Esophagus muscularis mucosa (tissue), 4 donors: Measurements from ENCODE around the gene ASB14. TPM values are rescaled to one million over a fixed set of nuclear protein-coding genes. Genes with fewer than 3 reads are reported as not detected.

Experiments used
- DNase-seq: peaks from one replicate; pipeline ENCODE4 v3.0.0-alpha.2; 2017; ENCODE audit errors: extremely low spot score
- H3K27ac ChIP-seq, 4 donors: fragments of 200-600 bp; sonication (generic); replicated peaks in 1 of 4; 1 replicate in 3 of 4; 2 replicates in 1 of 4; pipeline ENCODE4 v1.5.1; 2016 to 2019; ENCODE audit warnings: mild to moderate bottlenecking in 1 of 4
- H3K27me3 ChIP-seq, 4 donors: fragments of 200-600 bp; sonication (generic); one replicate each; pipeline versions ENCODE4 v1.5.1 to v1.6.0; 2016 to 2019
- H3K36me3 ChIP-seq, 4 donors: fragments of 200-600 bp; sonication (generic); one replicate each; pipeline ENCODE4 v1.5.1; 2016 to 2019
- H3K4me1 ChIP-seq, 4 donors: fragments of 200-600 bp; sonication (generic); one replicate each; pipeline ENCODE4 v1.5.1; 2016 to 2019
- H3K4me3 ChIP-seq, 4 donors: fragments of 200-600 bp; sonication (generic); 1 replicate in 2 of 4; 2 replicates in 2 of 4; pipeline ENCODE4 v1.5.1; 2016 to 2019; ENCODE audit warnings: mild to moderate bottlenecking in 4 of 4, moderate library complexity in 1 of 4
- H3K9me3 ChIP-seq, 4 donors: fragments of 200-600 bp; sonication (generic); 1 replicate in 3 of 4; 2 replicates in 1 of 4; pipeline ENCODE4 v1.5.1; 2016 to 2019
- CTCF ChIP-seq, 3 experiments: fragments of 200-600 bp in 2 of 3; fragments of 450-650 bp in 1 of 3; sonication (generic) in 2 of 3; IDR thresholded peaks; one replicate each; pipeline ENCODE4 v1.5.1; 2017 to 2019; ENCODE audit warnings: antibody characterized with exemption in 3 of 3, mild to moderate bottlenecking in 2 of 3, moderate library complexity in 1 of 3
- EP300 ChIP-seq: sonication (generic); formaldehyde crosslinking; IDR thresholded peaks from one replicate; pipeline ENCODE4 v1.6.1; 2017; ENCODE audit warnings: antibody characterized with exemption
- POLR2A ChIP-seq: fragments of 450-650 bp; IDR thresholded peaks from one replicate; pipeline ENCODE4 v1.6.1; 2017; ENCODE audit warnings: antibody characterized with exemption, moderate library complexity, mild to moderate bottlenecking, low read depth
- POLR2AphosphoS5 ChIP-seq, 2 donors: sonication (generic); formaldehyde crosslinking; IDR thresholded peaks; one replicate each; pipeline ENCODE4 v1.6.1; 2017; ENCODE audit warnings: antibody characterized with exemption in 2 of 2
- WGBS: methylation state at CpG from one replicate; pipeline ENCODE4 v1.1.5; 2018; 5-methylcytosine and 5-hydroxymethylcytosine counted together
- intact Hi-C: fragments of 100-400 bp; cut with DNase I; formaldehyde crosslinking; loops from one replicate; pipeline ENCODE4 v1.15.1; 2023
- total RNA-seq, 4 donors: library from RNA; depleted of rRNA; stranded (reverse); fragments of >200 nt; gene quantifications; one replicate each; pipeline versions ENCODE4 v1.1.0 to v1.2.1, GENCODE V29; 2016

Gene ASB14
- total RNA-seq, 4 donors from 2014 or later: not detected

GRCh38 chr3:57274845-57275244 lies 17.6 kb downstream of the ASB14 start:
- peaks cover 5 to 55% (median 35%) of the 10 kb centered on the region in 4 donors for H3K36me3 ChIP-seq
- no peaks in the 10 kb centered on the region for H3K9me3 ChIP-seq

DNA sequence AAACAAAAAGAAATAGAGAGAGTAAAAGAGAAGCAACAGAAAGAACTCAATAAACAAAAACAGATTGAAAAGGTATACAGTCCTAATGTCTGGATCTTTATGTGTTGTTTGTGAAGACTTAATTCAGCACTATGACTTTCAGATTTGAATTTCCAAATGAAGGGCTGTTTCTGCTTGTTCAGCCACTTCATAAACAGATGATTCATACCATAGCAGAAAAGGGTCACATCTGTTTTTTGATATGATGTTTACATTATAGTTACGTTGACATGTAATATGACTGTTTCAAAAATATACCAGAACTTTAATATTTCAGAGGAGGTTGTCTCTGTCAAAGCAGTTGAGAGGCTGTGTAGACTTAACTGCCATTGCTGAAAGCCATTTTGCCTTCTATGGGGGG lies 24.1 kb downstream of the ASB14 start:
- H3K4me1 ChIP-seq: no peaks in the 10 kb centered on the region
- H3K36me3 ChIP-seq: peaks cover 47 to 92% (median 69%) of the 10 kb centered on the region in 4 donors
- no peaks in the 10 kb centered on the region for H3K27me3 ChIP-seq
- H3K27ac ChIP-seq: no peak overlapping the region
- H3K9me3 ChIP-seq: no peaks in the 10 kb centered on the region
- WGBS: 76% methylated on average over 1 of the region's 1 CpG
- no peak overlapping the region for H3K4me3 ChIP-seq
- no peak for DNase-seq
- no peak for TF ChIP-seq CTCF (IDR thresholded peaks at IDR 0.05)
- no peak for TF ChIP-seq POLR2A
- no peak for TF ChIP-seq POLR2AphosphoS5 (IDR thresholded peaks at IDR 0.05)
- TF ChIP-seq EP300: no peak
- intact Hi-C loops: no loop called here

More at GRCh38 chr3:57274845-57275244, 17.6 kb downstream of the ASB14 start:
- Histone ChIP-seq H3K27ac (no peak overlapping the region), H3K4me1 (no peaks in the 10 kb centered on the region), H3K27me3 (no peaks in the 10 kb centered on the region), H3K4me3 (no peak overlapping the region)
- 94% methylated on average over 6 of the region's 6 CpGs for WGBS
- intact Hi-C loops: no loop called here
- DNase-seq: no peak
- TF ChIP-seq POLR2A: no peak
- TF ChIP-seq POLR2AphosphoS5 (IDR thresholded peaks at IDR 0.05): no peak
- TF ChIP-seq CTCF (IDR thresholded peaks at IDR 0.05): no peak
- TF ChIP-seq EP300: no peak

GRCh38 chr3:57261929-57262328 lies 30.6 kb downstream of the ASB14 start:
- no peak overlapping the region for H3K4me3 ChIP-seq
- intact Hi-C loops: no loop called here
- no peaks in the 10 kb centered on the region for H3K4me1 ChIP-seq
- WGBS: 93% methylated on average over 3 of the region's 3 CpGs
- H3K27ac ChIP-seq: no peak overlapping the region
- no peaks in the 10 kb centered on the region for H3K27me3 ChIP-seq
- no peaks in the 10 kb centered on the region for H3K9me3 ChIP-seq
- peaks cover 62 to 96% (median 83%) of the 10 kb centered on the region in 4 donors for H3K36me3 ChIP-seq
- DNase-seq: no peak
- TF ChIP-seq POLR2A: no peak
- no peak for TF ChIP-seq POLR2AphosphoS5 (IDR thresholded peaks at IDR 0.05)
- no peak for TF ChIP-seq EP300
- no peak for TF ChIP-seq CTCF (IDR thresholded peaks at IDR 0.05)

GRCh38 chr3:57261119-57261518 lies 31.4 kb downstream of the ASB14 start:
- intact Hi-C loops: no loop called here
- Histone ChIP-seq H3K4me3 (no peak overlapping the region), H3K27ac (no peak overlapping the region), H3K9me3 (no peaks in the 10 kb centered on the region), H3K27me3 (no peaks in the 10 kb centered on the region), H3K36me3 (peaks cover 59 to 92% (median 82%) of the 10 kb centered on the region in 4 donors), H3K4me1 (no peaks in the 10 kb centered on the region)
- WGBS: 89% methylated on average over 4 of the region's 4 CpGs
- DNase-seq: no peak
- TF ChIP-seq EP300 (no peak), POLR2AphosphoS5 (IDR thresholded peaks at IDR 0.05) (no peak), CTCF (IDR thresholded peaks at IDR 0.05) (no peak), POLR2A (no peak)

DNA sequence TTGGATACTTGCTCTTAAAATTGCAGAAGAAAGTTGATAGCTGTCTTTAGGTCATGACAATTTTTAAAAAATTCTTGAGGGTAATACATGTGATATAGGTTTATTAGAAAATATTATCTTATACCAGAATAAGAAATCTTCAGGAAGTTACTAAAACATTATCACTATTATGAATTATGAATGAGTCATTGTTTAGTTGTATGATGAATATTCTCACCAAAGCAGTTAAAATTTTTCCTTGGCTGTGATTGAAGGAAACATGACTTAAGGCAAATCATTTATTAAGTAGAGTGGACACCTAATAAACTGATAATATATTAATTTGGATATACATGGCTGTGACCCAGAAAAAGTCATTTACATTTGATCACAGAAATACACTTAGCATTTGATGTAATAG lies 34.8 kb downstream of the ASB14 start:
- Histone ChIP-seq H3K27me3 (no peaks in the 10 kb centered on the region), H3K27ac (no peak overlapping the region), H3K4me3 (no peak overlapping the region), H3K36me3 (peaks cover 44 to 79% (median 66%) of the 10 kb centered on the region in 4 donors), H3K9me3 (no peaks in the 10 kb centered on the region), H3K4me1 (no peaks in the 10 kb centered on the region)
- DNase-seq: no peak
- intact Hi-C loops: no loop called here
- TF ChIP-seq POLR2A (no peak), EP300 (no peak), POLR2AphosphoS5 (IDR thresholded peaks at IDR 0.05) (no peak), CTCF (IDR thresholded peaks at IDR 0.05) (no peak)
